ENCODE results near the gene SIK2.

Gene SIK2

DNA sequence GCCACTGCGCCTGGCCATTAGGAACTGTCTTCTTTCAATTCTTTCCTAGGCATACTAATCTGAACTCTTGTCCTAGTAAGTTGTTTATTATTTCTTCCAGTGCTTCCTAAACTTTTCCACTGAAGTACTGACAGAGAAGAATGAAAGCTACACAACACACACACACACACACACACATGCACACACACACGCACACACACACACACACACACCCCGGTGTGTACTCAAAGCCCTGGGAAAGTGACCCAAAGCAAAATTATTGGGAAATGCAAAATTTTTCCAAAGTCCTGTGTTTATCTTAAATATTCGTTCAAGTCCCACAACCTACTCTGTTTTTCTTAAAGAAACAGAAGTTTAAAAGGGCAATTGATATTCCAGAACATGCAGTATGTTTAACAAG lies 19.4 kb upstream of the SIK2 start:
- DNase-seq: no peak

DNA sequence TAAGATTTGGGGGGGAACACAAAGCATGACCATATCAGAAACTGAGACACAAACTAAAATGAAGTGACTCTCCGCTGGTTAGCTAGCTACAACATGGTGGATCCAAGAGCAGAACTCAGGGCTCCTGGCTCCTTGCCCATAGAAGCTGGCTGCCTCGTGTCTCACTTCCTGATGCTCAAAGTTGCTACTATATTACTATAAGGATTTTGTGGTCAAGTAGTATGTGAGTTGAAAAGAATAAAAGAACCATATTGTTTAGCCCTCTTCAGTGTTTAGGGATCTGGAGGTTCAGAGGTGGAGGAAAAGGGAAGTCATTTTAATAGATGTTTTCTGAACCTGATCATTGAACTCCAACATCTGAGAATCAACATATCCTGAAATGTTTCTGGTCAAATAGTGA lies 16.9 kb upstream of the SIK2 start:
- no peak for DNase-seq

DNA sequence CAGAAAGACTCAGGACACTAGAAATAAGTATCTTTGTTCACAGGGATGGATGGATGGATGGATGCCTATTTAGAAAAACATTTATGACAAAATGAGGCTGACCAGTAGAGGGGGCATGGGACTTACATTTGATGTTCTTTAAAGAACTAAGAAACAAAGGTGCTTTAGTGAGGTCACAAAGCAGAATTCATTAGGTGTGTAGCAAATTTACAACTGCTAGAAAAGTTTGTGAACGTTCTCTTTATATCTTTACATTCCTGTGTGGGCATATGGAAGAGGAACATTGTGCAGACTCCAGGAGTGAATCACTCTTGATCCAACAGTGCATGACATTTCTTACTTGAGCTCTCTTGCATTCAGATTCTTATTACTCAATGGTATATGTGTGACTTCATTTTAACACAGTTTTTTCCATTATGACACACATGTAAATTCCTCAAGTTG lies 15.8 kb upstream of the SIK2 start:
- DNase-seq: no peak

DNA sequence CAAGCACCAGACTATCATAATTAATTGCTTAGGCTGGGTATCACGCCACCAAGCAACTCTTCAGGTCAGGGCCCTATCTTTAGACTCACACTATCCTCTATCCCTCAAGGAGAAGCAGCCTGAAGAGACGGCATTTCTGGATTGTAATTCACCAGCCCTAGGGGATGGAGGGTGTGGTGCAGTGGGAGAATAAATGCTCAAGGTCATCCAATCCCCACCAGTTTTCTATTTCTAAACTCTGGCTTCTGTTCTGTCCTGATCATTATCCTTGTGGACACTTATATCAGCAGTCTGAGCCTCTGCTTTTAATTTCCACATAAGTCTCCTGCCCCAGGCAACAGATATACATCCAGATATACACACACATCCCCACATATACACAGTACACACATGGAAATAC lies 13.1 kb upstream of the SIK2 start:
- no peak for DNase-seq

DNA sequence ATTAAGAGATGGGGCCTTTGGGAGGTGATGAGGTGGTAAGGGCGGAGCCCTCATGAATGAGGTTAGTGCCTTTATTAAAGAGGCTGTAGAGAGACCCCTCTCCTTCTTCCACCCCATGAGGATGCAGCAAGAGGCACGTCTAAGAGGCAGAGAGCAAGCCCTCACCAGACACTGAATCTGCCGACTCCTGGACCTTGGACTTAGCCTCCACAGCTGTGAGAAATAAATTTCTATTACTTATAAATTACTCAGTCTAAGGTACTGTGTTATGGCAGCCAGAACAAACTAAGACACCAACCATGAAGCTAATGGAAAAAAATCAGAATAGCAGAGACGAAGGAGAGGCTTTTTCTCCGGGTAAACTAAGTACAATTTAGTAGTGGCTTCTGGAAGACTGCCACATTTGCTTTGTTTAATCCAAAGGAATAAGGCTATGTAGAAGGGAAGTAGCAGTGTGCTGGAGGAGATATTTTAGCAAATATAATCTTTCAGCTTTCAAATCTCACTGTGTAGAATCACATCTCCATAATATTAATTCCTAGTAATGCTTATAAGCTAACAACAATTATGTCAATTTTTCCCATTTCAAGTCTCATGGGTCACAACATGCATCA lies 12.3 kb upstream of the SIK2 start:
- DNase-seq: no peak

DNA sequence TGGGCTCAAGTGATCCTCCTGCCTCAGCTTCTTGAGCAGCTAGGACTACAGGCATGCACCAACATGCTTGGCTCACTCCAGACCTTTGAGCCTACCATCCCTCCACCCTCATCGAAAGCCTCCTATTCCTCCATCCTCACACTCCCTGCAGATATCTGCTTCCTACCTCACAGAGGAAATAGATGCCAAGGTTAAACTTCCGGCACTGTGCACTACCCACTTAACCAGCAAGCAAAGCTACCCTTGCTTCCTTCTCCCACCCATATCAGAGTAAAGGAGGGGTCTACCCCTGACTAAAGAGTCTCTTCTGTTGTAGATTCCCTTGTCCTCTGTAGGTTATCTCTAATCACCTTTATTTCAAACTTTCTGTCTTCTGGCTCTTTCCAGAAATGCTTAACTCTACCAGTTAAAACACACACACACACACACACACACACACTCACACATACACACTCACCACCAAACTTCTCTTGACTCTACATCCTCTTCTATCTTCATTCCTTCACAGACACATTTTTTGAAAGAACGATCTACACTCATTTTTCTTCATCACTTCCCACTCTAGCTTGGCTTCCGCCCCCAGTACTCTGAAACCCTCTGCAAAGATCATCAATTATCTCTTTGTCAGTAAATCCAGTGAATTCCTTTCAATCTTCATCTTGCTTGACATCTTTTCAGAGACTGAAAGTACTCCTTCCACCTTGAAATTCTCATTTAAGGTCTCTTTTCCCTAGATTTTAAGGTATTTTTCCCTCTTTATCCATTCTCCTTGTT lies 10.9 kb upstream of the SIK2 start:
- DNase-seq: no peak

DNA sequence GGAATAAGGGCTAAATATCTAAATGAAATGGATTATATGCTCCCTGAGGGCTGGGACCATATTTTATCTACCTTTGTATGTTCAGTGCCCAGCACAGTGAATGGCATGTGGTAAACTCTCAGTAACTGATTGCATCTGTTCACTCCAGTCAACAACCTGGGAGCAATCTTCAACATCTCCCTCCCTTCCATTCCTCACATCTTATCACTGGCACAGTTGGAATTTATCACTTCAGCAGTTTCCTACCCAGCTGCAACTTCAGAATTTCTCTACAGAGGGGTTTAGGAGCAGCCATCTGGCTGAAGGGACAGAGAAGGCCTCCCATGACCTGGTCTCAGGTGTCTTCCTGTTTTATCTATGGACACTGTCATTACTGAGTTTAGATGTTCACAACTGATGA lies 9.8 kb upstream of the SIK2 start:
- DNase-seq: no peak

DNA sequence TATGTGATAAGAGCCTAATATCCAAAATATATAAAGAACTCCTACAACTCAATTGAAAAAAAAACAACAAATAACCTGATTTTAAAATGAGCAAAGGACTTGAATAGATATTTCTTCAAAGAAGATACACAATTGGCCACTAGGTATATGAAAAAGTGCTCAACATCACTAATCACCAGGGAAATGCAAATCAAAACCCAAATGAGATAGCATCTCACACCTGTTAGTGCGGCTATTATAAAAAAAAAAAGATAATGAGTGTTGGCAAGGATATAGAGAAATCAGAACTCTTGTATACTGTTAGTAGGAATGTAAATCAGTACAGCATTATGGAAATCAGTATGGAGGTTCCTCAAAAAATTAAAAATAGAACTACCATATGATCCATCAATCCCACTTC lies 5.9 kb upstream of the SIK2 start:
- DNase-seq: no peak

DNA sequence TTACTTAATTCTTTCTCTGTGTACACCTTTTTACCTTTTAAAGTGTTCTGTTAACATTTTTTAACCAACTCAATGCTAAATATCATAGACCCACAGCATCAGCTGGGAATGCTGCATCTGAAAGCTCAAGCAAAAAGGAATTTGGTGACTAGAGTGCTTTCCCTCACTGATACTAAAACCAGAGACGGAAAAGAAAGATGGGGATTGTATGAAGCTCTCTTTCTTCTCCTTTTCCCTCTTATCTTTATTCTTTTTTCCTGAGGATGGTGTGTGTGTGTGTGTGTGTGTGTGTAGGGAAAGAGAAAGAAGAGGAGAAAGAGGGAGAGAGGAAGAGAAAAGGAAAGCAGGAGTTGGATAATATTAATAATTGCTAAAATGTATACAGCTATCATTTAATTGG lies 4.1 kb upstream of the SIK2 start:
- DNase-seq: no peak

DNA sequence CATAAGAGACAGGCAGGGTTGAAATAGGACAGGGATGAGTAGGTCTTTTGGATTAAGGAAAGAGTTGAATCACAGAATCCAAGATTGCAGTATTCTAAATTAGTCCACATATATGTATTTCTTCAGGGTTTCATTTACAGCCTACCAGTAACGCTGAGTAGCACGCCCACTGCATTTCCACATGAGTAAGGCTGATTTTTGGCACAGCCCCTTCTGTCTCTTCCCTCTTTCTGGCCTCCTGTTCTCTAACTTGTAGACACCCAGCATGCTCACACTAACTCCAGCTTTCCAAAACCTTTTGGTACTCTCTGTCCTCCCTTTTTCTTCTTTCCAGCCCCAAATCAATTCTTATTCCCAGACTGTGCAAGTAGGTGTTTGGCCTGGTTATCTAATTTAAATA lies 3.7 kb upstream of the SIK2 start:
- no peak for DNase-seq

DNA sequence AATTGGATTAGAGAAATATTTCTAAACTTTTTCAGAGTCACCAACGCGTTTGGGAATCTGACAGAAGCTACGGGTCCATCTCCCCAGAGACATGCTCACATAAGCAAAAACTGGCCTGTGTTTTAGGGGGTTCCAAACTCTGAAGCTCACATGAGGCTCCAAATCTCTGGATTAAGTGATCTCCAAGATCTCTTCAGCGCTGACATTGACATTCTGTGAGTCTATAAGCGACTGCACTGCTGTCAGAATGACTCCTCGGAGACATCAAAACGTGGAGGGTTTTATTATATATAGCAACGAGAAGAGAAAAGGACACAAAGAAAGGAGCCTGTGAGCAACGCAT lies 642 bp upstream of the SIK2 start:
- DNase-seq: no peak

DNA sequence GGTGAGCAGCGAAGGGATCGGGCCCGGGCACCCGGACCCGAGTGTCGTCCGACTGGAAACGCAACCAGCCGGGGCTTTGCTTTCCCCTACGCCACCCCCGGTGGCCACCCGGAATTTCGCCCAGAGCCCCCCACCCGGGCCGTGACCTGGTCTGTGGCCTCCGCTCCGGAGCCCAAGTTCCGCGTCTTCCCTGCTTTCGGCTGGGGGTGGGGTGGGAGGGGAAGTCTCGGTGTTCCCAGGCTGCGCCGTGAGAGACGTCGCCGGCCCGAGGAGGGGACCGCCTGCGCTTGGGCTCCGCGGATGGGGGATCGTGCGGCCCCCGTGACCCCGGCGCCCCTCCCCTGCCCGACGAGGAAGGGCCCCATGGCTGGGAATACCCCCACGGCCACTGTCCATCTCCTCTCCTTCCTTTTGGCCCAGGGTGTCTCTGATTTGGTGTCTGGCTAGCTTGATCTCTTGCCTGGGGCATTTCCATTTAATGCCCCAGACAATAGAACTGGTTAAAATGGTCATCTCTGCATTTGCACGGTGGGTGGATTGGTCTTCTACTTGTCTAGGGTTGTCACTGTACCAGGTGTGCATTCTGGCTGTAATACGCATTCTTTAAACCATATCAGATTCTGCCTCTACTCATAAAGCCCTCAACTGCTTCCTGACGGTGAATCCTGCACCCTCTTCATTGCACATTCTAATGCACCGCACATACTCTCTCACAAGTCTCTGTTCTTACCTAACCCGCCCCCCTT lies 789 bp downstream of the SIK2 start:
- DNase-seq: no peak

DNA sequence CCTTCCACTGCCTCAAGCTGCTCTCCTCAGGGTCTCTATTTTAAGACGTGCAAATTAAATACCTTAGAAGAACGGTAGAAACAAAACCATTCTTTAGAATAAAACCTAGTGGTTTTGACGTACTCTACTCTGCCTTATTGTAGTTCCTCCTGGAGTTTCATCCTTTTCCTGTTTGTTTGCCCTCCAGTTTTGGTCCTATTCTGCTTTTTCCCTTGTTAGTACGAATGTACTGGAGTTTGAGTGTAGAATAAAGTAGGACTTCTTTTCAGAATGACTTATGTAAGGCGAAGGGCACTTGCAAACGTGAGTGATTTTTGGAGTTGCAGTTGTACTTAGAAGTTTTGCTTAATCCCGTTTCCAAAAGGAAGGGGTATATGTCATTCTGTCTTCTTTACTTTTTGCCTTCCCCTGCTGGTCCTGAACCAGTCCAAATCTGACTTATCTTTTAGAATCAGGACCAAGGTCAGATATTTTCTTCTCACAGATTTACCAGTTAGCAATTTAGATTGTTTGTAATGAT lies 1.4 kb downstream of the SIK2 start:
- DNase-seq: no peak

DNA sequence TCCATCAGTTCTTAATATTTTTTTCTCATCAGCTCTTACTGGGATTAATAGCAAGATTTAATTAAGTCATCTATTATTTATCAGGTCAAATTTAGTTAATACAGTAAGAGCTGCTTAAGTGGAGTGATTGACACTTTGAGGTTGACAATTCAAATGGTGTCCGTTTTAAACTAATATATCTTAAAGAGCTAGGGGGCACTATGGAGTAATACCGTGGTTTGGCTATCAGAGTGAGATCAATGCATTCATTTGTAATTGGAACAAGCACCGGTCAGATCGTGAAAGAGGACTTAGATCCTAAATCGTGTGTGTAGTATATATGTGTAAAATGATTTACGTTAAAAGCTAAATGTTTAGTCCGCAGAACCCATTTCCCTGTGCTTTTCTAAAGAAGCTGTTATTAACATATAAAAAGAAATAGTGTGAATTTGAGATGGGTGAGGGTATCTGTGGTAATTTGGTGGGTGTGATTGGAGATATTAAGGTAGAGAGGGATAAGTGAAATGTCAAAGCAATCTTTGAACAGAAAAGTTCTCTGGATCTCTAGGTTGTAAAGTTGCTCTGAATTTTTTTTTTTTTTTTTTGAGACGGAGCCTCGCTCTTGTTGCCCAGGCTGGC lies 2.3 kb downstream of the SIK2 start:
- no peak for DNase-seq

DNA sequence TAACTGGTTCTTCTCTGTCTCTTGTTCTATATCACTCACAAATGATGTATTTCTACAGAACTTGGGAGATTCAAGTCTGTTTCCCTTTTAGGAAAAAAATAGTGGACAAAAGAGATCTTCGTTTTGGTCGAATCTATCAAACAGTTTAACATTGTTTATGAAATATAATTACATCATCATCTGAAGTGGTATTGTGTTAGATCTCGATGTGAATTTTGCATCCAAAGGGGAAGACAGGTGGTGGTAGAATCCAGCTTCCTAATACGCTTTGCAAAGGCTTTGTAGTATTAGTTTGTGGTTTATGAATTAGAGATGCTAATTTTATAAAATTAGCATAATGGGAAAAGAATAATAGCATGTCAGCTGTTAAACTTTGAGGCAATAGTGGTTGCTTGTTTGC lies 3.4 kb downstream of the SIK2 start:
- no peak for DNase-seq

DNA sequence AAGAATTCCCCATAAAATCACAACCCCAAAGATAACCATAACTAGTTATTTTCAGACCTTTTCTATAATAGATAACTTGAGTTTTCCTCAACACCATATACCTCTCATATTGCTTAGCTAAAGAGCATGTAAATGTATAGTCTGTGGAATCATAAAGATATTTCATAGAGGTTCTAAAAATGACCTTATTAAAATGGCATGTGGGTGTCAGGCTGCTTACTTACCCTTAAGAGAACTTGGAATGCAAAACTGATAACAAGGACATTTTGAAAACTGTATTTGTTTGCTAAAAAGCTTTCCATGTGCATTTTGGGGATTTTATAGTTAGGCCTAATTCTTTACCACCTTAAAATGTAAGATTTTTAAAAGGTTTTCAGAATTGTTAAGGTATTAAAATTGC lies 4.7 kb downstream of the SIK2 start:
- no peak for DNase-seq

DNA sequence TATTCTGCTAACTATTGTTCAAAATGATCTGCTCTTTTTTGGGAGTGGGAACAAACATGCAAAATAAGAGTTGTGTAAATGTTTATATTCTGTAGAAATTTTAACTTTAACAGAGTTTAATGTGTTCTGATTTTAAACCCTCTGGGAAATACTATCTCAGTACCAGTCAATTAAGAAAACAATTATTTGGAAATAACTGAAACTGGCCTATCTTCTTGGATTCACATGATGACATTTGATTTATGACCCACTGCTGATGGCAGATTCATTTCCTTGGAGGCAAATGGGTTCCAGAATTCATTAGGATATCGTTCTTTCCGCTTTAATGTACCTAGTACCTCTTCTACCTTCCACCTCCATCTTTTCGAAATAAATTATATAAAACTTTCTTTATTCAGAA lies 5.5 kb downstream of the SIK2 start:
- no peak for DNase-seq

DNA sequence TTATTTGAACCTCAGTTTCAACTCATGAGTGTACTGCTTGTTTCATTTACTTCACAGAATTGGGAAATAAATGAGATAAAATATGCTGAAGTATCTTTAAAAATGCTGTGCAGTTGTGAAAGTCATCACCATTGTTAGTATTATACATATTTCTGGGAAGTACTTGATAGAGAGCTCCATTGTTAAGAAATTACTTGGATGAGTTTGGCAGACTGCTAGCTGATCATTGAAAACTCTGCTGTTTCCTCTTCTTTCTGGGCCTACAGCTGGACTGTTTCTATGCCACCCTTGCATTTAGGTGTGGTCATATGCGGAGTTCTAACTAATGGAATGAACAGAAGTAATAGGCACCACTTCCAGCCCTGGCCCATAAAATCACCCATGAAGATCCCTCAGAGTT lies 10.0 kb downstream of the SIK2 start:
- no peak for DNase-seq

DNA sequence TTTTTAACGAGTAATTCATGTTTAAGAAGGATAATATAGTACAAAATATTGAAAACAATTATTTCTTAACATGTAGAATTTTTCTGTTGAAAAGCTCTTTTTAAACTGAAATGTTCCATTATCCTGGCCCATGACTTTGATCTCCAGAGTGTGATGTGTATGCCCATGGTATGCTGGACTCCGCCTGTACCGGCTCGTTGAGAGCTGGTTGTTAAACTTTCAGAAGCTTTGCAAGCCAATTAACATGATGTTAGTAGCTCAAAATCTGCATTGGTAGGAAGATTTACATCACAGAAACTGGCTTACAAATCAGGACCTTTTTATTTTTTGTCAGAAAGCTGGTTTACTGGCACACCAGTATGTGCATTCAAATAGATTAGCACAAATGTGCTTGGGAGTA lies 15.0 kb downstream of the SIK2 start:
- no peak for DNase-seq

DNA sequence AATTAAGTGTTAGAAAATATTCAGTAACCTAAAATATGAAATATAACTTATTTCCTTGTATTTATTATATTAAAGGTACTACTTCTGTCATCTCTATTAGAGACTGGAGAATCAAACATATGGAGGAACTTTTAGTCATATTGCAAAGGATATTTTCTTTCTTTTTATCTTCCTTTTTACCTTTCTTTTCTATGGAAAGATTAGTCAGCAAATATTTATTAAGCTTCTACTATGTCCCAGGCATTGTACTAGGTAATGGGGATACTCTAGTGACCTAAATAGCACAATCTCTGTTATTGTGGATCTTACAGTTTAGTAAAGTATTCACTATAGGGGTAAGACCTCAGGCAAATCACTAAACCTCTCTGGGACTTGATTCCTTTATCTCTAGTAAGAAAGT lies 18.3 kb downstream of the SIK2 start:
- DNase-seq: no peak

DNA sequence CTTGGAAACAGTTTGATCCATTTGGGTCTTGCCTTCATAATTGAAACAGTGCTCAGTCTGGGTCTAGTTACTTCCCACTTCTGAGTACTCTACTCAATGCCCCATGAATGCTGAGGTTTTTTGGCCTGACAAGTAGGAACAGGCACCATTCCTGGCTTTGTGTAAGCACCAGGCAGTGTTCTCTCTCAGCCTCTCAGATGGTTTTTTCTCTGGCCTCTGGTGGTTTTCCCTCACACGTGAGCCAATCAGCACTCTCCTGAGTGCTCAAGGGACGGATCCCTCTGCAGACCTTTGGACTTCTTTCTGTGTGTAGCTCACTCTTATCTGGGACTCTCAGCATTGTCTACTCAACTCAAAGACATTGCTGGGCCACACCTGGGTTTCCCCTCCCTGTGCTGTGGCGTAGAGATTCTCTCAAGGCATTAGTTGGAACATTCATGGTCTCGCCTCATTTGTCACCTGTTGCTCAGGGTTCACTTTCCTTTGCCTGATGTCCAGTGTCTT lies 21.3 kb downstream of the SIK2 start:
- no peak for DNase-seq

DNA sequence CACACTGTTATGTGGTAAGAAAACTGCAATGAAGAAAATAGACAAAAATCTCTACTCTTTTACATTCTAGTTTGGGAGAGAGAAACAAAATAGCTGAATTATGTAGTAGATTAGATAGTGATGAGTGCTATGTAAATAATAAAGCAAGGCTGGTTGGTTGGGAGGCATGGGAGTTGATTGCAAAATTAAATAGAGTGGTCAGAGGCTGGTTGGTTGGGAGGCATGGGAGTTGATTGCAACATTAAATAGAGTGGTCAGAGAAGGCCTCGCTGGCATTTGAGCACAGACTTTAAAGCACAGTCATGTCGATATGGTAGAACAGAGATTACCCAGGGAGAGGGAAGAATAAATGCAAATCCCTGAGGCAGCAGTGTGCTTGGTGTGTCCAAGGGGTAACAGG lies 22.4 kb downstream of the SIK2 start:
- DNase-seq: no peak

DNA sequence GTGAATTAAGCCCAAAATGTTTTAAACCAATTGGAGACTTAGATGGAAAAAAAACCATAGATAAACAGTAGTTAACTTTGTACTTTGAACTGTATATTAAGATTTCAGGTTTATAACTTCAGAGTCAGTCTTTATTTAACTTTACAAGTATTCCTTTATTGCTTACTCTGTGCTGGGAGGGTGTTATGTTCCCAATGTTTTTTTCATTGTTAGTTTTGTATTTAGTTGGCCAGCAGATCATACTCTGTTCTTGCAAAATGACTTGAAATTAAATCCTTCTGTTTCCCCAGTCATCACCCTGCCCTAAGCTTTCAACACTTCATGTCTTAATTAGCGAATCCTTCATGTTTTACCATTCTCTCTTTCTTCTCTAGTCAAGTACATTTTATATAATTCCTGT lies 25.3 kb downstream of the SIK2 start:
- DNase-seq: no peak

DNA sequence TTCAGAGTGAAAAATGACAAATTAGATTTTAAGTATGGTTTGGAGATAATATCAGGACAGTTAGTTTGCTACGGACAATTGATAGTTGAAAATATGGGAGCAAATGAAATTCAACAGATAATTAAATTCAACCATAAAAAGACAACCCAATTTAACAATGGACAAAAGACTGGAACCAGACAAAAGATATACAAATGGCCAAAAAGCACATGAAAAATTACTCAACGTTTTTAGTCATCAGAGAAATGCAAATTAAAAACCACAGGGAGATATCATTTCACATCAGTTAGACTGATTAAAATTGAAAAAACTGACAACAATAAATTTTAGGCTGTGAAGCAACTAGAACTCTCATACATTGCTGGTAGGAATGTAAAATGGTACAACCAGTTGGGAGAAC lies 27.2 kb downstream of the SIK2 start:
- DNase-seq: no peak
